ENCODE measurements around the gene PSG4.
"Not testable (repeated sequence)": the region's sequence is repeated elsewhere in the genome, so short reads cannot be mapped to it uniquely, and the experiment has no call there.

Gene PSG4

DNA sequence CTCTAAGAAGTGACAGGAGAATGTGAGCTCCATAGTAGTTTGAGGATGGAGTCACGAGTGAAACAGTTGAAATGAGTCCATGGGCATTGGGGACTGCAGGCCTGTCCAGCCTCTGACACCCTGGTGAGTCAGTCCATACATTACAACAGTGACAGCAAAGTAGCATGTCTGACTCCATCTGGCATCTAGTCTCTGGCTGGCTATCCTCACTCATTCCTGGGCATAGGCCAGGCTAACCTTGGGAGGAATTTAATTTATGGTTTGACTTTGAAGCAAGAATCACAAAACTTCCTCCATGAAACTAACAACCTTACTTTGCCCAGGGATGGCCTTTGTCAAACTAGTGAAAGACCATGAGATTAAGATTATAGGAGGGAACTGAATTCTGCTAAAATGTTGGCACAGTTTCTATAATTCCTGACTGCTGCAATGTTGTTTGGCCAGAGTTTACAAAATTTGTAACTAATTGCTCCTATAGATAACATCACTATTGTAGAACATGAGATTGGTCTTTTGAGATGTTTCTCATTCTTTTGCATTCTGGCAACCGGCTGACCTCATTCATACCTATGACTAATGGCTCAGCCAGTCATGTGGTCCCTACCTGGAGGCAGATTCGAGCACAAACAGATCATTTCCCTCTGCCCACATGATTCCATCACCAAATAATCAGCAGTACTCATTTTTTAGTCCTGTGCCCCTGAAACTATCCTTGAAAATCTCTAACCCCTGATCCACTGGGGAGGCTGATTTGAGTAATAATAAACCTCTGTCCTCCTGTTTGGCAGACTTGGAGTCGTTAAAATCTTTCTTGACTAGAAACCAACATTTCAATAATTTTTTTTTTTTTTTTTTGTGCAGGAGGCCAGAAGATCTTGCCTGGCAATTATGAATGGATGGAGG is 23.3 kb downstream of the PSG4 start:
- CTCF ChIA-PET = interaction anchor here (0.6 kb wide), 2 partner anchors 18 to 79 kb away, joined by 3 read pairs; no protein-coding TSS in a partner anchor
- POLR2A ChIA-PET (ENCODE audit: low non-redundant PET) = not testable (repeated sequence)
- peak overlapping the region; percentile 97 for H3K27ac ChIP-seq
- peak; percentile 78 for DNase-seq (ENCODE audit: low spot score)

DNA sequence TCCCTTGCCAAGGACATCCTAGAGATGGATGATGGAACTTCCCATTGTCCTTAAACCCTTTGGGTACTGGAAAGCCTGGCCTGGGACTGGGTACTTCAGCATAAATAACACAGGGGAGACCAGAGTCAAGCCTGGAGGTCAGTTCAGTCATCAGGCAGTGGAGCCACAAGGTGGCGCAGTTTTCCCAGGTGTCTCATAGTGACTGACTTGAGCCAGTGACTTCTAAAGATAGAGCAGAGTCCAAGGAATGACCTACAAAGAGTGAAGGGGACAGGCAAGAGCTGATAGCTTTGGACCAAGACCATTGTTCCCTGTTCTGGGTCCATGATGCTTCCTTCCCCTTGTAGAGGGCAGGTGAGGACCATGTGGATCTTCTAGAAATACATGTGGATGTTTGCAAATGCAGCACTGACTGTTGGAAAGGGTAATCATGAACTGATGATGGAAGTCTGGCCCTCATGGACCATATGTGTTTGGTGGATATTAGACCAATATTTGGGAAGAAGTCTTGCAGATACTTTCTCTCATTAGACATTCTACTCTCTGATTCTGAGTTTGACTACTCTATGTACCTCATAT is 25.8 kb downstream of the PSG4 start:
- POLR2A ChIA-PET (ENCODE audit: low non-redundant PET); H3K27ac ChIP-seq; CTCF ChIA-PET; DNase-seq (ENCODE audit: low spot score): not testable (repeated sequence)

DNA sequence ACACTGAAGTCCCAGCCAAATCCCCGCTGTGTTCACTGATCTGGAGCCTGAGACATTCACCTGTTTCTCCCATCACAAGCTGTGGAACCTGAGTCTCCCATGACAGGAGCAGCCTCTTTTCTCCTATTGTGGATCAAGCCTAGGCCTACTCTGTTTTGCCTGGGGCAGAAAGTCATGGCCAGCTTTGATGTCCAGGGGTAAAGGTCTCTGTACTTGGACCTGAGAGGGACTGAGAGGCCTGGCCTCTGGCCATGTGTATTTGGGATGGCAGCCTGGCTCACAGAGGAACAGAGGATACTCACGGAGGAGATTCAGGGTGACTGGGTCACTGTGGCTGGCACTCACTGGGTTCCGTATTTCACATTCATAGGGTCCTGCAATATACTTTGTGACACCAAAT is 26.9 kb downstream of the PSG4 start:
- POLR2A ChIA-PET (ENCODE audit: low non-redundant PET) = not testable (repeated sequence)

DNA sequence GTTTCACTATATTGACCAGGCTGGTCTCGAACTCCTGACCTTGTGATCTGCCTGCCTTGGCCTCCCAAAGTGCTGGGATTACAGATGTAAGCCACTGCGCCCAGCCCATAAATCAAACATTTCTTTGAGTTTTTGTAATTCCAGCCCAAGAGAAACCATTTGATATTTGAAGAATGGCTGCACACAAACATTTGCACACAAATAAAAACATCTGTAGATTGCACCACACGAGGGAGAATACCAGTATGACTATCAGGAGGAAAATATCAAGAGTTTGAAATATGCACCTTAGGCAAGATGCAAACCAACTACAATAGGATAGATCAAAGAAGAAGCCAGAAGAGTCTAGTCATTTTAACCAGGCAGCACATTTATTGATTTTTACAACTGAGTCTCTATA is 39.5 kb downstream of the PSG4 start:
- DNase-seq (ENCODE audit: low spot score); CTCF ChIA-PET; POLR2A ChIA-PET (ENCODE audit: low non-redundant PET); H3K27ac ChIP-seq: not testable (repeated sequence)

More for the DNA sequence above, 26.9 kb downstream of the PSG4 start:
- CTCF ChIA-PET; H3K27ac ChIP-seq; DNase-seq (ENCODE audit: low spot score): not testable (repeated sequence)

DNA sequence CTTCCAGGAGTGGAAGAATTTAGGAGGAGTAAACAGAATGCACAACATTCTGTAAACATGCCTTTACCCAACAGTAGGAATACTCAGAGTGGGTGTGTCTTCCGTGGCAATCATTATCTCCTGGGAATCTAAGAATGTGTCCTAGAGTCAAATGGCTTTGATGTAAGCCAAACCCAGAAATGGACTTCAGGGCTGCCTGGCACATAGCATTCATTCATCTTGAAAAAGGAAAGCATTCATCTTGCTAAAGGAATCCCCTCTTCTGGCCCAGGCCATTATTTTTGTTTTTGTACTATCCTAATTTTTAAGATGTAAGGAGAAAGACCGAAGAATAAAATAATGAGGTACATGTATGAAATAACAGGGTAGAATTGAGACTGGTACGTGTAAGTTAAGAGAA is 42.3 kb downstream of the PSG4 start:
- DNase-seq (ENCODE audit: low spot score); H3K27ac ChIP-seq; POLR2A ChIA-PET (ENCODE audit: low non-redundant PET): not testable (repeated sequence)
- CTCF ChIA-PET = interaction anchor here (0.6 kb wide), 1 partner anchor 159 kb away, joined by 3 read pairs; no protein-coding TSS in a partner anchor

DNA sequence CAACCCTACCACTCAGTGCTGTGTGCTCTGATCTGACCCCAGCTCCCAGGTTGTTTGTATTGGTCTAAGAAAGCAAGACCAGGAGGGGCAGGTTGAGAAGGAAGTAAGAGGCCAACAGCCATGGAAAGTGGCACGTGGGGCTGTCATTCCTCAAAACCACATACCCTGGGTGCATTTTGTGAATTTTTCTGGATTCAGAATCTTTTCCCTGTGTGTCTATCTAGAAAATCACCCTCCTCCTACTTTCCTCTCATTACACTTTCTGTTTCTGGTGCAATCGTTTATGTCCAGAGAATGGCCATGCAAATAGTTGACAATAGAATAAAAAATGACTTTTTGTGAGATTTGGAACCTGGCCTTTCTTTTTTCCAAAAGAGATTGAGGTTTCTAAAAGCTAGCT is 43.2 kb downstream of the PSG4 start:
- CTCF ChIA-PET = interaction anchor here (0.7 kb wide), 1 partner anchor 1057 kb away, joined by 7 read pairs; no protein-coding TSS in a partner anchor
- POLR2A ChIA-PET (ENCODE audit: low non-redundant PET); H3K27ac ChIP-seq: not testable (repeated sequence)
- peak; percentile 1 for DNase-seq (ENCODE audit: low spot score)

DNA sequence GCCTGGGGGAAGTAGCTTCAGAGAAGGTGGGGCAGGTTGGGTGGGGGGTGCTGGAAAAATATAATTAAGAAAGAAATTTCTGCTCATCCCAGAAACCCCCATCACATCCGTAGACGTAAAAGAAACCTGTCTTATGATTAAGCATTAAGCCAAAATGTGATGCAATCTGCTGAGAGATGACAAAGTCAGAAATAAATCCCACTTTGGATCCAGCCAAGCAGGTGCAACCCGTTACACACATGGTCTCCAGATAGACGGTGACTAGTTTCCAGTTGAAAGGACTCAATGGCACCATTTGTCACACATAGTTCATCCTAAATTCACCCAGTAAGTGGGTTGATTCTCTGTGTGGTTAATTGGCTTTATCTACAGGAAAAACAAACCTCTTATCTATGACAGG is 53.2 kb downstream of the PSG4 start:
- POLR2A ChIA-PET (ENCODE audit: low non-redundant PET) = no interaction called here
- CTCF ChIA-PET = no interaction called here
- no peak for DNase-seq (ENCODE audit: low spot score)
- TF ChIP-seq, protein P1, sequence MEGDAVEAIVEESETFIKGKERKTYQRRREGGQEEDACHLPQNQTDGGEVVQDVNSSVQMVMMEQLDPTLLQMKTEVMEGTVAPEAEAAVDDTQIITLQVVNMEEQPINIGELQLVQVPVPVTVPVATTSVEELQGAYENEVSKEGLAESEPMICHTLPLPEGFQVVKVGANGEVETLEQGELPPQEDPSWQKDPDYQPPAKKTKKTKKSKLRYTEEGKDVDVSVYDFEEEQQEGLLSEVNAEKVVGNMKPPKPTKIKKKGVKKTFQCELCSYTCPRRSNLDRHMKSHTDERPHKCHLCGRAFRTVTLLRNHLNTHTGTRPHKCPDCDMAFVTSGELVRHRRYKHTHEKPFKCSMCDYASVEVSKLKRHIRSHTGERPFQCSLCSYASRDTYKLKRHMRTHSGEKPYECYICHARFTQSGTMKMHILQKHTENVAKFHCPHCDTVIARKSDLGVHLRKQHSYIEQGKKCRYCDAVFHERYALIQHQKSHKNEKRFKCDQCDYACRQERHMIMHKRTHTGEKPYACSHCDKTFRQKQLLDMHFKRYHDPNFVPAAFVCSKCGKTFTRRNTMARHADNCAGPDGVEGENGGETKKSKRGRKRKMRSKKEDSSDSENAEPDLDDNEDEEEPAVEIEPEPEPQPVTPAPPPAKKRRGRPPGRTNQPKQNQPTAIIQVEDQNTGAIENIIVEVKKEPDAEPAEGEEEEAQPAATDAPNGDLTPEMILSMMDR (conservative IDR thresholded peaks at IDR 0.05; ENCODE audit: low read depth) = no peak
- peak overlapping the region; percentile 92 for H3K27ac ChIP-seq

DNA sequence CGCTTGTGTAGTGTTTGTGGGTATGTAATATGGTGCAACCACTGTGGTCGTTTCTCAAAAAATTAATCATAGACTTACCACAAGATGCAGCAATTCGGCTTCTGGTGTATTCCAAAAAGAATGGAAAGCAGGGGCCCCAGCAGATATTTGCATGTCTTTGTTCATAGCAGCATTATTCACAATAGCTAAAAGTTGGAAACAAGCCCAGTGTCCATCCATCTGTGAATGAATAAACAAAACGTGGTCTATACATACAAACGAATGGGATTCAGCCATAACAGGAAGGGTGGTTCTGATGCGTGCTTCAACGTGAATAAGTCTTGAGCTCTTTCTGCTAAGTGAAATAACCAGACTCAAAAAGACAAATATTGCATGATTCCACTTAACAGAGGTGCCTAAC is 55.6 kb downstream of the PSG4 start:
- peak overlapping the region; percentile 92 for H3K27ac ChIP-seq

DNA sequence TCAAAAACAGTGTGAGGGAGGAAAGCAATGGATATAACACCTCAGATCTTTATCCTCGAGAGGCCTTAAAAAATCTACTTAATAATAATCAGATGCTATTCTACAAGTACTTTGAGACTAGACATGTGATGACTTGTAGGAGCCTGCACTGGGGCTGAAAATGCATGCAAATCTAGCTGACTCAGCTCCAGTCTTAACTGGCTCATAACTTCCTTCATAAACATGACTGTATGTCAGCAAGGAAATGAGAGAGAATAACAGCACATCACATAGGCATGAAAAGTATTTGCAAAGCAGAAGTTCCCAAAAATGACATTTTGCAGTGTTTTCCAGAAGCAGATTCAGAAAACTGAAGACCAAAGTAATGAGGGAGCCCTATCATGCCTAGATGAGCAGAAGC is 57.2 kb downstream of the PSG4 start:
- peak; percentile 65 for DNase-seq (ENCODE audit: low spot score)
- ChIA-PET POLR2A (ENCODE audit: low non-redundant PET) (no interaction called here), CTCF (no interaction called here)
- TF ChIP-seq, protein P1 (conservative IDR thresholded peaks at IDR 0.05; ENCODE audit: low read depth) = no peak
- peak overlapping the region; percentile 11; the same call in 1 of the 2 replicates for H3K27ac ChIP-seq

More for the DNA sequence above, 55.6 kb downstream of the PSG4 start:
- POLR2A ChIA-PET (ENCODE audit: low non-redundant PET); CTCF ChIA-PET: not testable (repeated sequence)
- peak; percentile 18 for DNase-seq (ENCODE audit: low spot score)

Measured in RWPE1 (cell line).